ENCODE measurements around the gene HEATR1. TPM values are rescaled to one million over a fixed set of nuclear protein-coding genes. Genes with fewer than 3 reads are reported as not detected.
"Not testable (repeated sequence)": the region's sequence is repeated elsewhere in the genome, so short reads cannot be mapped to it uniquely, and the experiment has no call there.

The HEATR1 gene
- total RNA-seq, 1 donor: 44.5 TPM

- H3K4me3 ChIP-seq (ENCODE audit: low read length): no peak overlapping the region
- peaks cover 53% of the 10 kb centered on the region for H3K27me3 ChIP-seq (ENCODE audit: insufficient read depth, low read length)
- peaks cover 5% of the 10 kb centered on the region for H3K4me1 ChIP-seq (ENCODE audit: insufficient read depth, low read length)
- no peaks in the 10 kb centered on the region for H3K9me3 ChIP-seq (ENCODE audit: low read depth, low read length)
Observed at GRCh38 chr1:236608930-236609726, 4.8 kb upstream of the HEATR1 start.

GRCh38 chr1:236607597-236607996 lies 3.3 kb upstream of the HEATR1 start:
- H3K4me1 ChIP-seq (ENCODE audit: insufficient read depth, low read length): peaks cover 15% of the 10 kb centered on the region
- H3K4me3 ChIP-seq (ENCODE audit: low read length); H3K9me3 ChIP-seq (ENCODE audit: low read depth, low read length): not testable (repeated sequence)
- peaks cover 48% of the 10 kb centered on the region for H3K27me3 ChIP-seq (ENCODE audit: insufficient read depth, low read length)

- Histone ChIP-seq H3K27me3 (ENCODE audit: insufficient read depth, low read length) (peaks cover 26% of the 10 kb centered on the region), H3K4me3 (ENCODE audit: low read length) (peak overlapping the region; percentile 87), H3K9me3 (ENCODE audit: low read depth, low read length) (no peaks in the 10 kb centered on the region)
Observed at GRCh38 chr1:236604905-236605806, 840 bp upstream of the HEATR1 start.

GRCh38 chr1:236602171-236602570 lies 2.1 kb downstream of the HEATR1 start:
- no peaks in the 10 kb centered on the region for H3K27me3 ChIP-seq (ENCODE audit: insufficient read depth, low read length)
- no peaks in the 10 kb centered on the region for H3K9me3 ChIP-seq (ENCODE audit: low read depth, low read length)
- no peak overlapping the region for H3K4me3 ChIP-seq (ENCODE audit: low read length)
- H3K4me1 ChIP-seq (ENCODE audit: insufficient read depth, low read length): peaks cover 15% of the 10 kb centered on the region

More at GRCh38 chr1:236604905-236605806, 840 bp upstream of the HEATR1 start:
- peaks cover 15% of the 10 kb centered on the region for H3K4me1 ChIP-seq (ENCODE audit: insufficient read depth, low read length)

- H3K27me3 ChIP-seq (ENCODE audit: insufficient read depth, low read length): no peaks in the 10 kb centered on the region
- no peaks in the 10 kb centered on the region for H3K4me1 ChIP-seq (ENCODE audit: insufficient read depth, low read length)
- H3K9me3 ChIP-seq (ENCODE audit: low read depth, low read length): no peaks in the 10 kb centered on the region
- no peak overlapping the region for H3K4me3 ChIP-seq (ENCODE audit: low read length)
Observed at GRCh38 chr1:236590553-236591150, 13.7 kb downstream of the HEATR1 start.

GRCh38 chr1:236589531-236589930 lies 14.8 kb downstream of the HEATR1 start:
- no peaks in the 10 kb centered on the region for H3K9me3 ChIP-seq (ENCODE audit: low read depth, low read length)
- H3K4me3 ChIP-seq (ENCODE audit: low read length): no peak overlapping the region
- no peaks in the 10 kb centered on the region for H3K4me1 ChIP-seq (ENCODE audit: insufficient read depth, low read length)
- H3K27me3 ChIP-seq (ENCODE audit: insufficient read depth, low read length): no peaks in the 10 kb centered on the region

- Histone ChIP-seq H3K4me3 (ENCODE audit: low read length) (no peak overlapping the region), H3K9me3 (ENCODE audit: low read depth, low read length) (no peaks in the 10 kb centered on the region), H3K27me3 (ENCODE audit: insufficient read depth, low read length) (no peaks in the 10 kb centered on the region), H3K4me1 (ENCODE audit: insufficient read depth, low read length) (no peaks in the 10 kb centered on the region)
Observed at GRCh38 chr1:236581528-236581927, 22.8 kb downstream of the HEATR1 start.

GRCh38 chr1:236580404-236580803 lies 23.9 kb downstream of the HEATR1 start:
- not testable (repeated sequence) for H3K27me3 ChIP-seq (ENCODE audit: insufficient read depth, low read length); H3K9me3 ChIP-seq (ENCODE audit: low read depth, low read length); H3K4me1 ChIP-seq (ENCODE audit: insufficient read depth, low read length); H3K4me3 ChIP-seq (ENCODE audit: low read length)

GRCh38 chr1:236578661-236579060 lies 25.7 kb downstream of the HEATR1 start:
- H3K4me3 ChIP-seq (ENCODE audit: low read length): no peak overlapping the region
- no peaks in the 10 kb centered on the region for H3K4me1 ChIP-seq (ENCODE audit: insufficient read depth, low read length)
- H3K9me3 ChIP-seq (ENCODE audit: low read depth, low read length): no peaks in the 10 kb centered on the region
- no peaks in the 10 kb centered on the region for H3K27me3 ChIP-seq (ENCODE audit: insufficient read depth, low read length)

GRCh38 chr1:236577041-236577440 lies 27.3 kb downstream of the HEATR1 start:
- not testable (repeated sequence) for H3K4me1 ChIP-seq (ENCODE audit: insufficient read depth, low read length); H3K27me3 ChIP-seq (ENCODE audit: insufficient read depth, low read length); H3K4me3 ChIP-seq (ENCODE audit: low read length); H3K9me3 ChIP-seq (ENCODE audit: low read depth, low read length)

- no peaks in the 10 kb centered on the region for H3K4me1 ChIP-seq (ENCODE audit: insufficient read depth, low read length)
- H3K4me3 ChIP-seq (ENCODE audit: low read length): no peak overlapping the region
- no peaks in the 10 kb centered on the region for H3K9me3 ChIP-seq (ENCODE audit: low read depth, low read length)
- no peaks in the 10 kb centered on the region for H3K27me3 ChIP-seq (ENCODE audit: insufficient read depth, low read length)
Observed at GRCh38 chr1:236576004-236576403, 28.3 kb downstream of the HEATR1 start.

GRCh38 chr1:236575523-236575922 lies 28.8 kb downstream of the HEATR1 start:
- no peak overlapping the region for H3K4me3 ChIP-seq (ENCODE audit: low read length)
- H3K9me3 ChIP-seq (ENCODE audit: low read depth, low read length): no peaks in the 10 kb centered on the region
- no peaks in the 10 kb centered on the region for H3K4me1 ChIP-seq (ENCODE audit: insufficient read depth, low read length)
- H3K27me3 ChIP-seq (ENCODE audit: insufficient read depth, low read length): no peaks in the 10 kb centered on the region

- Histone ChIP-seq H3K4me1 (ENCODE audit: insufficient read depth, low read length) (no peaks in the 10 kb centered on the region), H3K4me3 (ENCODE audit: low read length) (no peak overlapping the region), H3K27me3 (ENCODE audit: insufficient read depth, low read length) (no peaks in the 10 kb centered on the region), H3K9me3 (ENCODE audit: low read depth, low read length) (no peaks in the 10 kb centered on the region)
Observed at GRCh38 chr1:236568285-236568894, 35.9 kb downstream of the HEATR1 start.

- Histone ChIP-seq H3K9me3 (ENCODE audit: low read depth, low read length) (no peaks in the 10 kb centered on the region), H3K27me3 (ENCODE audit: insufficient read depth, low read length) (no peaks in the 10 kb centered on the region), H3K4me3 (ENCODE audit: low read length) (no peak overlapping the region), H3K4me1 (ENCODE audit: insufficient read depth, low read length) (no peaks in the 10 kb centered on the region)
Observed at GRCh38 chr1:236565530-236565929, 38.8 kb downstream of the HEATR1 start.

- Histone ChIP-seq H3K9me3 (ENCODE audit: low read depth, low read length) (no peaks in the 10 kb centered on the region), H3K27me3 (ENCODE audit: insufficient read depth, low read length) (no peaks in the 10 kb centered on the region), H3K4me1 (ENCODE audit: insufficient read depth, low read length) (no peaks in the 10 kb centered on the region), H3K4me3 (ENCODE audit: low read length) (no peak overlapping the region)
Observed at GRCh38 chr1:236561976-236562375, 42.3 kb downstream of the HEATR1 start.
